Transverse colon (tissue), 4 donors: ENCODE data around the gene DAND5. TPM values are rescaled to one million over a fixed set of nuclear protein-coding genes. Genes with fewer than 3 reads are reported as not detected.

Experiments used
- DNase-seq: peaks from one replicate; pipeline ENCODE4 v3.0.0-alpha.2; 2019
- H3K27ac ChIP-seq, 4 donors: fragments of 200-600 bp; sonication (generic); 2 replicates each; pipeline ENCODE4 v1.5.1; 2016 to 2018; ENCODE audit warnings: inconsistent platforms in 4 of 4
- H3K27me3 ChIP-seq: fragments of 200-600 bp; sonication (generic); 2 replicates; pipeline ENCODE4 v1.5.1; 2017; ENCODE audit warnings: inconsistent platforms
- H3K36me3 ChIP-seq, 4 donors: fragments of 200-600 bp; sonication (generic); 2 replicates each; pipeline ENCODE4 v1.5.1; 2017 to 2019; ENCODE audit warnings: inconsistent platforms in 4 of 4
- H3K4me1 ChIP-seq, 4 donors: fragments of 200-600 bp; sonication (generic); 2 replicates each; pipeline ENCODE4 v1.5.1; 2017 to 2020; ENCODE audit warnings: inconsistent platforms in 4 of 4
- H3K4me3 ChIP-seq, 4 donors: fragments of 200-600 bp; sonication (generic); 1 replicate in 1 of 4; 2 replicates in 3 of 4; pipeline versions ENCODE4 v1.5.1 to v1.6.1; 2017 to 2019; ENCODE audit warnings: inconsistent platforms in 4 of 4
- H3K9me3 ChIP-seq, 2 donors: fragments of 200-600 bp; sonication (generic); 2 replicates each; pipeline ENCODE4 v1.5.1; 2017 to 2019; ENCODE audit warnings: inconsistent platforms in 2 of 2
- CTCF ChIP-seq, 5 experiments: fragments of 200-600 bp in 3 of 5; fragments of 450-650 bp in 2 of 5; sonication (generic) in 3 of 5; IDR thresholded peaks; 1 replicate in 2 of 5; 2 replicates in 3 of 5; pipeline ENCODE4 v1.5.1; 2016 to 2017; ENCODE audit warnings: antibody characterized with exemption in 5 of 5, inconsistent platforms in 3 of 5, mild to moderate bottlenecking in 2 of 5, moderate library complexity in 1 of 5
- EP300 ChIP-seq: sonication (generic); formaldehyde crosslinking; IDR thresholded peaks from one replicate; pipeline ENCODE4 v1.6.1; 2017; ENCODE audit warnings: antibody characterized with exemption, low read depth
- POLR2A ChIP-seq: fragments of 450-650 bp; IDR thresholded peaks from one replicate; pipeline ENCODE4 v1.6.1; 2016; ENCODE audit warnings: antibody characterized with exemption, mild to moderate bottlenecking, moderate library complexity
- POLR2AphosphoS5 ChIP-seq, 3 donors: sonication (generic); formaldehyde crosslinking; IDR thresholded peaks; one replicate each; pipeline ENCODE4 v1.6.1; 2016; ENCODE audit warnings: antibody characterized with exemption in 3 of 3
- WGBS, 2 donors: methylation state at CpG; one replicate each; pipeline ENCODE4 v1.1.5; 2018; ENCODE audit warnings: low coverage in 1 of 2; 5-methylcytosine and 5-hydroxymethylcytosine counted together
- in situ Hi-C, 4 donors: fragments of 200-750 bp; cut with MboI; loops; one replicate each; pipeline versions ENCODE4 v1.15.0 to v1.15.1; 2017; ENCODE audit warnings: low sequenced_read_pairs in 3 of 4, low pct_ligation_motif_present in 1 of 4, low pct_unique_long_range_greater_than_20kb in 1 of 4
- intact Hi-C: fragments of 100-400 bp; cut with DNase I; formaldehyde crosslinking; loops from one replicate; pipeline ENCODE4 v1.15.1; 2023; ENCODE audit warnings: low total_unique reads
- total RNA-seq, 4 donors: library from RNA; depleted of rRNA; stranded (reverse); fragments of >200 nt; gene quantifications; one replicate each; pipeline ENCODE4 v1.1.0, GENCODE V29; 2016

The DAND5 gene
- total RNA-seq, 4 donors from 2014 or later: 0.27 to 0.32 TPM; not detected in 2

GRCh38 chr19:12946092-12946721 lies 23.2 kb upstream of the DAND5 start:
- peaks cover 0 to 46% (median 23%) of the 10 kb centered on the region in 4 donors for H3K36me3 ChIP-seq
- intact Hi-C loops: loop anchor here (10.0 kb wide), 1 partner anchor 61 kb away; the partner anchor contains the start of genes DNASE2 and KLF1
- TF ChIP-seq POLR2A (no peak), EP300 (no peak), POLR2AphosphoS5 (IDR thresholded peaks at IDR 0.05) (no peak), CTCF (IDR thresholded peaks at IDR 0.05) (no peak)
- in situ Hi-C loops: no loop called here
- peak; percentile 74 for DNase-seq
- H3K4me1 ChIP-seq: peaks cover 10 to 42% (median 15%) of the 10 kb centered on the region in 4 donors
- H3K4me3 ChIP-seq: peak overlapping the region; percentile 67 to 92 (median 83)
- WGBS, 2 donors: 0% methylated on average over 31 of the region's 40 CpGs; no CpG with 5 or more reads in 1 of the 2 donors
- H3K27me3 ChIP-seq: no peaks in the 10 kb centered on the region
- peak overlapping the region; percentile 95 to 97 (median 96) for H3K27ac ChIP-seq
- H3K9me3 ChIP-seq: no peaks in the 10 kb centered on the region

GRCh38 chr19:12946731-12947496 lies 22.5 kb upstream of the DAND5 start:
- no peak for TF ChIP-seq POLR2AphosphoS5 (IDR thresholded peaks at IDR 0.05)
- no peak for TF ChIP-seq CTCF (IDR thresholded peaks at IDR 0.05)
- TF ChIP-seq EP300: no peak
- no peak for TF ChIP-seq POLR2A
- Histone ChIP-seq H3K4me1 (peaks cover 10 to 35% (median 14%) of the 10 kb centered on the region in 4 donors), H3K9me3 (no peaks in the 10 kb centered on the region), H3K36me3 (peaks cover 0 to 45% (median 19%) of the 10 kb centered on the region in 4 donors), H3K4me3 (peak overlapping the region in 3 of 4 donors; percentile 67 to 92 (median 79)), H3K27ac (peak overlapping the region; percentile 95 to 97 (median 96)), H3K27me3 (no peaks in the 10 kb centered on the region)
- intact Hi-C loops (loop anchor here (10.0 kb wide), 1 partner anchor 62 kb away; the partner anchor contains the start of genes DNASE2 and KLF1), in situ Hi-C loops (no loop called here)
- no peak for DNase-seq
- 61 to 65% methylated on average over 10 to 14 of the region's 14 CpGs for WGBS, 2 donors

GRCh38 chr19:12947702-12948611 lies 21.4 kb upstream of the DAND5 start:
- TF ChIP-seq CTCF (IDR thresholded peaks at IDR 0.05) (no peak), POLR2AphosphoS5 (IDR thresholded peaks at IDR 0.05) (no peak)
- H3K4me3 ChIP-seq: no peak overlapping the region
- in situ Hi-C loops: no loop called here
- intact Hi-C loops: loop anchor here (10.0 kb wide), 1 partner anchor 63 kb away; the partner anchor contains the start of genes DNASE2 and KLF1
- H3K9me3 ChIP-seq: no peaks in the 10 kb centered on the region
- DNase-seq: no peak
- H3K4me1 ChIP-seq: peaks cover 7 to 37% (median 13%) of the 10 kb centered on the region in 4 donors
- H3K27ac ChIP-seq: no peak overlapping the region
- no peaks in the 10 kb centered on the region for H3K27me3 ChIP-seq
- peaks cover 0 to 41% (median 20%) of the 10 kb centered on the region in 4 donors for H3K36me3 ChIP-seq
- WGBS, 2 donors: 79 to 87% methylated on average over 7 to 28 of the region's 28 CpGs
